GM12874 (cell line): ENCODE data around the gene TMEM109.
A peak's percentile ranks its signal among the peaks of the same experiment; 100 is the strongest.

Experiments used
- TF ChIP-seq, protein P1 (sequence below): IDR thresholded peaks from 2 replicates; pipeline ENCODE4 v1.5.1; 2011; ENCODE audit warnings: low read depth, mild to moderate bottlenecking, control low read depth, low read length, moderate library complexity; ENCODE audit not compliant: insufficient read depth

The TMEM109 gene

DNA sequence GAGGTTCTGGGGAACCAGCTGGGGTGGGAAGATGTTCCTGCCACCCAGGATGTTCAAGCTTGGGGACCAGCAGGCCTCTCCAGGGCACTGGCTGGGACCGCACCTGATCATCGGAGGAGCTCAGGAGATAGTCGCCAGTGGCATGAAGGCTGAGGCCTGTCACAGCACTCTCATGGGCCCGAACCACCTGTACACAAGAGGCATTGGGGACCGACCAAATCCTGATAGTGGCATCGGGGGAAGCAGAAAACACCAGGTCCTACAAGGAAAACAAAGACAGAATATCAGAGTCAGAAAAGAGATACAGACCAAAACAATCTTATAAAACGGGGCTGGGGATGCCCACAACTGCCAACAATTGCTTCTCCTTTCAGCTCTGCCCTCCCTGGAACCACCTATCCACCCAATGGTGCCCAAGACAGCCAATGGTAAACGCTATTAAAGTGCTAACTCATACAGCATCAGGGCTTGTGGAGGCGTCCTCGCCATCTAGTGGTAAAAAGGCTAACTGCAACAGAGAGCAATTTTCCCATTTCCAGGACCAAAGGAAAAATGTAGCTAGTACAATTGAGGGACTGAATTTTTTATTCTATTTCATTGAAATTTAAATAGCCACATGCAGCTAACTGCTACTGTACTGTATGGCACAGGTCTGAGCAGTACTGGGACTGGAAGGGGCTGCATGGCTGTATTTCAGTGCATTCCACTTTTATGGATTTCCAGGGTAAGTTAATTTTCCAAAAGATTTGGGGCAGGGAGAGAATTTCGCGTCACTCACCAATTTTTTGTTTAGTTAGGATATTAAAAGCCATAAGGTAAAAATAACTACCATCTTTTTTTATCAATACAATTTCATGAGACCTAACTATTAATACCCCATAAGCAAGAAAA lies 14.7 kb upstream of the TMEM109 start:
- TF ChIP-seq, protein P1, sequence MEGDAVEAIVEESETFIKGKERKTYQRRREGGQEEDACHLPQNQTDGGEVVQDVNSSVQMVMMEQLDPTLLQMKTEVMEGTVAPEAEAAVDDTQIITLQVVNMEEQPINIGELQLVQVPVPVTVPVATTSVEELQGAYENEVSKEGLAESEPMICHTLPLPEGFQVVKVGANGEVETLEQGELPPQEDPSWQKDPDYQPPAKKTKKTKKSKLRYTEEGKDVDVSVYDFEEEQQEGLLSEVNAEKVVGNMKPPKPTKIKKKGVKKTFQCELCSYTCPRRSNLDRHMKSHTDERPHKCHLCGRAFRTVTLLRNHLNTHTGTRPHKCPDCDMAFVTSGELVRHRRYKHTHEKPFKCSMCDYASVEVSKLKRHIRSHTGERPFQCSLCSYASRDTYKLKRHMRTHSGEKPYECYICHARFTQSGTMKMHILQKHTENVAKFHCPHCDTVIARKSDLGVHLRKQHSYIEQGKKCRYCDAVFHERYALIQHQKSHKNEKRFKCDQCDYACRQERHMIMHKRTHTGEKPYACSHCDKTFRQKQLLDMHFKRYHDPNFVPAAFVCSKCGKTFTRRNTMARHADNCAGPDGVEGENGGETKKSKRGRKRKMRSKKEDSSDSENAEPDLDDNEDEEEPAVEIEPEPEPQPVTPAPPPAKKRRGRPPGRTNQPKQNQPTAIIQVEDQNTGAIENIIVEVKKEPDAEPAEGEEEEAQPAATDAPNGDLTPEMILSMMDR: peak; percentile 89

DNA sequence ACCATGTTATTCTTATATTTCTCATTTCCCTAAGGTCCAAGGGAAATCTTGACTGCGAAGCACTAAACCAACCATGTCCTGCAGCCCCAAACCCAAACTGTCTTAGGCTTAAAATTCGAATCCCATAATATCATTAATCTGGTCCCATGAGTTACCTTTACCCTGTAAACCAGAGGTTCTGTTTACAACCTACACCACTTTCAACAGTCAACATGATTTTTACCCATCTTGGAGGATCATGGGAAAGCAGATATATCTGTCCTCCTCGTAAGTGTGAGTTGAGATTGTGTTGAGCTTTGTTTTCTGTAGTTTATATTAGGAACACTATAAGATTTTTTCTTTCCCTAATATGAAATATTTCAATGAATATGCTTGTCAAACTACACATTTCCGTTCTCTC lies 14.0 kb upstream of the TMEM109 start:
- TF ChIP-seq, protein P1: no peak

DNA sequence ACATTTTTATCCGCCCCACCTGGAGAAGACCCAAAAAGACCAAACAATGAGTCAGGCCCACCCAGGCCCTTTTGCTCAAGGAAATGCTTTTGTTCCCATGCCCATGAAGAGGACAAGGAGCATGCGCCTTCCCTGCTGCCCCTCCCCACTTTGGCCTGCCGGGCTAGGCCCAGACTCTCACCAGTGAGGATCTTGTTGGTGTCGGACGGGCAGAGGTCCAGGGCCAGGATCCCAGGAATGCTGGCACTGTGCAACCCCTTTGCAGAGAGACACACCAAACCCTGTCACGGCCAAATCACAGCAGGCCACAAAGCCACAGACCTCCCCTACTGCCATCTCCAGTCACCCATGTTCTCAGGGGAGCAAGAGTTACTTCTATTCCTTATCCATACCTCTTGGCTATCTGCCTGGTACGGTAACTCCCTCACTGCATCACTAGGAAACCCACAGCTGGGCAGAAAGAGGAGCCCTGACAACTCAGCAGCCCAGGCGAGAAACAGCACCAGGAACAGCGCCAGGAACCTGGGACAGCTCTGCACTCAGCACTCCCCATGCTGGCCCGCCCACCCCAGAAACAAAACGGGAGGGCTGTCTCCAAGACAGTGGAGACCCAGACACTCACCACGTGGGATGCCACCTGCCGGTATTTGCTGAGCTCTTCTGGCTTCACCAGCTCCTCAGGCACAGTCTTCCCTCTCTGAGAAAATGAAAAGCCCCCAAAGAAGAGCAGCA lies 13.1 kb upstream of the TMEM109 start:
- TF ChIP-seq, protein P1: no peak

DNA sequence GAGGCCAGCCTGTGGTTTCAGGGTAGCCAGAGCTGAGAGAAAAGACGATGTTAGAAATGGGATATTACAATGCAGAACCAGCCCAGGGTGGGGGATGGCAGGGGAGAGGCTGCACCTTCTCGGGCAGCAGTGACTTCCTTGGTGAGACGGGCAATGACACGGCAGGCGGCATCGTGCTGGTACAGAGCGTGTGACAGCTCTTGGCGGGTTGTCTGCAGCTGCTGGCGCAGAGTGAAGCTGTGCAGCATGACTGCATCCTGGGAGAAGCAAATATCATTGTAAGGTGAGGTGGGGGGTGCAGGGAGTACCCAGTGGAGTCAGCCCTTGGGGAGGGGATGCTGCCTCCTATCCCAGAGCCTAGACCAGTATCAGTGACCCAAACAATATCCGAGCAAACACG lies 11.3 kb upstream of the TMEM109 start:
- TF ChIP-seq, protein P1: no peak

DNA sequence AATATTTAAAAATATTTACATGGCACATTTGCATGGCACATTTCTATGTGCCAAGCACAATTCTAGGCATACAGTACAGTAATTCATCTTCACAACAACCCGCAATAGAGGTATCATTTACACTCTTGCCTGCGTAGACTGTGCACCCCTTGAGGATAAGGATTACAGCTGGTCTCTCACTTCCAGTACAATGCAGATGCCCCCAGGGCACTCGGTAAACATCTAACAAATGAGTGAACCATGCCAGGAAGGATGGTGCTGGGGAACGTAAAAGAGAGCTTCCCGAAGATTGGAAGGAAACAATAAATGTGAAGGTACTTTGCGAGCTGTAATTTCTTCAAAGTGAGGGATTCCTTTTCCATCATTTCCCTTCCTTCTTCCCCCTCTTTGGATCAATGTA lies 8.9 kb upstream of the TMEM109 start:
- TF ChIP-seq, protein P1: no peak

DNA sequence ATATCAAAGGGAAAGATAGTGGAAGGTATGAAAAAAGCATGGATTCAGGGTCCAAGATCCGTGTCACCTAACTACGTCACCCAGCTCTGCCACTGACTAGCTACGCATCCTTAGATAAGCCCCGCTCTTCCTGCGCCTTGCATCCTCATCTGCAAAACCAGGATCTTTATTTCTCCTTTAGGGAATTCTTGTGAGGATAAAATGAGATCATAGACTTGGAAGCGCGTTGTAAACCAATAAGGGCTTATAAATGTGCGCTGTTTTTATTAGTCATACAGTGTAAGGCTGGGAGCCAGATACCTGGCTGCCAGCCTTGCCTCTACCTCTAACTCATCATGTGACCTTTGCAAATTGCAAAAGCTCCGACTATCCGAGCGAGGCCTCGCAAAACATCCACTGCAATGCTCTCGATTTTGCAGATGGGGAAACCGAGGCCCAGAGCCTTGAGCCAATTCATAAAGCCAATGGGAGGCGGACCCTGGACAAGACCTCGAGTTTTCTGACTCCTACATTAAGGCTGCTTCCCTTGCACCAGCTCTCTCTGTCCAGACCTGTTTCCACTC lies 8.3 kb upstream of the TMEM109 start:
- TF ChIP-seq, protein P1: no peak
